K562 (cell line): Measurements from ENCODE around the gene STMP1. TPM values are rescaled to one million over a fixed set of nuclear protein-coding genes. Genes with fewer than 3 reads are reported as not detected.

Source experiments
- ASH1L ChIP-seq: fragments of 450-650 bp; IDR thresholded peaks from 2 replicates; pipeline ENCODE4 v1.6.1; 2018; ENCODE audit warnings: borderline replicate concordance, mild to moderate bottlenecking, low read depth; ENCODE audit not compliant: partially characterized antibody
- ATF3 ChIP-seq, 2 experiments: fragments of 450-650 bp in 1 of 2; sonication (generic) in 1 of 2; formaldehyde crosslinking in 1 of 2; IDR thresholded peaks in 1 of 2; conservative IDR thresholded peaks in 1 of 2; 2 replicates each; pipeline versions ENCODE4 v1.6.1 to v1.8.1; 2016 to 2023; ENCODE audit warnings: mild to moderate bottlenecking in 2 of 2, moderate library complexity in 2 of 2, inconsistent platforms in 1 of 2, missing genetic modification reagents in 1 of 2
- CCAR2 ChIP-seq: fragments of 200-400 bp; formaldehyde crosslinking; IDR thresholded peaks from 2 replicates; pipeline ENCODE4 v1.6.1; 2017; ENCODE audit warnings: mild to moderate bottlenecking, low read depth, low read length
- GTF2E2 ChIP-seq: fragments of 200-800 bp; sonication (Bioruptor generic); IDR thresholded peaks from 2 replicates; pipeline ENCODE4 v1.6.1; 2016; ENCODE audit warnings: missing genetic modification characterization, missing compliant biosample characterization
- KAT2B ChIP-seq: IDR thresholded peaks from one replicate; pipeline ENCODE4 v1.6.1; 2012; ENCODE audit warnings: low read depth, mild to moderate bottlenecking, control low read depth, inconsistent platforms, low read length, moderate library complexity
- KAT8 ChIP-seq: fragments of 450-650 bp; IDR thresholded peaks from 2 replicates; pipeline ENCODE4 v1.6.1; 2016; ENCODE audit warnings: low read depth, mild to moderate bottlenecking
- KLF16 ChIP-seq: IDR thresholded peaks from 2 replicates; pipeline ENCODE4 v1.6.1; 2016; ENCODE audit warnings: antibody characterized with exemption
- LCOR ChIP-seq: sonication (generic); formaldehyde crosslinking; IDR thresholded peaks from 2 replicates; pipeline ENCODE4 v1.8.0; 2022; ENCODE audit warnings: mild to moderate bottlenecking, missing genetic modification reagents
- NFIC ChIP-seq: fragments of 450-650 bp; IDR thresholded peaks from 2 replicates; pipeline ENCODE4 v1.6.1; 2017; ENCODE audit warnings: mild to moderate bottlenecking, inconsistent platforms
- NR0B1 ChIP-seq: fragments of 450-650 bp; IDR thresholded peaks from one replicate; pipeline ENCODE4 v1.6.1; 2018; ENCODE audit warnings: mild to moderate bottlenecking, moderate library complexity; ENCODE audit not compliant: partially characterized antibody
- PHF20 ChIP-seq: fragments of 450-650 bp; IDR thresholded peaks from 2 replicates; pipeline ENCODE4 v1.6.1; 2018; ENCODE audit not compliant: partially characterized antibody
- POLR2A ChIP-seq: fragments of 450-650 bp; conservative IDR thresholded peaks from 2 replicates; pipeline ENCODE4 v1.6.1; 2016
- SAP30 ChIP-seq: fragments of 200-600 bp; sonication (generic); IDR thresholded peaks from 2 replicates; pipeline ENCODE4 v1.6.1; 2012; ENCODE audit warnings: borderline replicate concordance, low read depth, mild to moderate bottlenecking, moderate library complexity, low read length, control low read depth, inconsistent platforms; ENCODE audit not compliant: insufficient read depth, poor library complexity, severe bottlenecking
- TSHZ1 ChIP-seq: fragments of 250-450 bp; sonication (Bioruptor Pico); IDR thresholded peaks from 2 replicates; pipeline ENCODE4 v1.4.0; 2020; ENCODE audit warnings: mild to moderate bottlenecking, moderate library complexity
- USF1 ChIP-seq: sonication (generic); formaldehyde crosslinking; IDR thresholded peaks from 2 replicates; pipeline ENCODE4 v1.9.0; 2022; ENCODE audit warnings: mild to moderate bottlenecking, missing genetic modification reagents
- ZBTB34 ChIP-seq: fragments of 250-450 bp; sonication (Bioruptor Pico); IDR thresholded peaks from 2 replicates; pipeline ENCODE4 v1.8.0; 2021; ENCODE audit warnings: mild to moderate bottlenecking, moderate library complexity
- ZFP30 ChIP-seq: fragments of 250-450 bp; sonication (Bioruptor Pico); IDR thresholded peaks from 2 replicates; pipeline ENCODE4 v1.8.0; 2022; ENCODE audit warnings: moderate library complexity, mild to moderate bottlenecking, inconsistent platforms, borderline replicate concordance
- ZKSCAN1 ChIP-seq: fragments of 150-350 bp; IDR thresholded peaks from 2 replicates; pipeline ENCODE4 v1.6.1; 2016; ENCODE audit warnings: low read depth, low read length
- ZNF134 ChIP-seq: fragments of 250-450 bp; sonication (Bioruptor Pico); conservative IDR thresholded peaks from 2 replicates; pipeline ENCODE4 v1.4.0; 2020
- ZNF316 ChIP-seq: fragments of 450-650 bp; IDR thresholded peaks from 2 replicates; pipeline ENCODE4 v1.6.1; 2016
- ZNF780A ChIP-seq: fragments of 250-450 bp; sonication (Bioruptor Pico); IDR thresholded peaks from 2 replicates; pipeline ENCODE4 v1.5.0; 2021; ENCODE audit warnings: mild to moderate bottlenecking
- ZNF830 ChIP-seq: fragments of 250-450 bp; sonication (Bioruptor Pico); IDR thresholded peaks from 2 replicates; pipeline ENCODE4 v1.5.0; 2021; ENCODE audit warnings: mild to moderate bottlenecking
- ZZZ3 ChIP-seq: fragments of 450-650 bp; IDR thresholded peaks from 2 replicates; pipeline ENCODE4 v1.6.1; 2016; ENCODE audit warnings: antibody characterized with exemption, mild to moderate bottlenecking, moderate library complexity
- polyA plus RNA-seq, 8 experiments: library from polyadenylated mRNA; depleted of rRNA in 4 of 8; stranded (reverse) in 5 of 8; unstranded in 3 of 8; fragments of >200 nt; fragmentation: Nextera tagmentation in 2 of 8; fragmentation: Illumina TruSeq in 1 of 8; extraction: Ambion mirVana in 2 of 8; extraction: Trizol in 1 of 8; gene quantifications; 2 replicates each; pipeline versions ENCODE4 v1.2.1 to v1.2.3, GENCODE V29; 2011 to 2014; ENCODE audit warnings: inconsistent platforms in 1 of 8, missing spikeins in 1 of 8
- total RNA-seq, 7 experiments: library from RNA; depleted of rRNA in 6 of 7; stranded (reverse); fragments of >200 nt in 6 of 7; fragmentation: Illumina TruSeq in 2 of 7; extraction: Trizol in 2 of 7; gene quantifications; 2 replicates each; pipeline versions ENCODE4 v1.2.1 to v1.2.3, GENCODE V29; 2011 to 2021; ENCODE audit warnings: low replicate concordance in 1 of 7

STMP1 gene
- total and polyA plus RNA-seq, 9 of the 15 experiments (the other 6 are each of a cell fraction or from before 2014, with no cell fraction given), result 10.6 to 249 (median 56.8) TPM

GRCh38 chr7:135662123-135662372 lies 266 bp upstream of the STMP1 start (continued):
- TF ChIP-seq ZZZ3, result peak; percentile 89
- TF ChIP-seq NR0B1, result no peak
- TF ChIP-seq ZFP30 (CRISPR knock-in tag), result no peak
- TF ChIP-seq CCAR2, result no peak
- TF ChIP-seq SAP30, result no peak
- TF ChIP-seq ATF3 (IDR thresholded peaks at IDR 0.05), result no peak
- TF ChIP-seq ATF3 (CRISPR knock-in tag; conservative IDR thresholded peaks at IDR 0.05), result no peak
- 0 out of 2 replicates have a peak, but pooled peaks have one; percentile 1 for TF ChIP-seq ZNF134
- 0 out of 2 replicates have a peak, but pooled peaks have one; percentile 34 for TF ChIP-seq ZNF780A
- no peak for TF ChIP-seq ZNF830
- no peak; the same call in 1 of the 2 replicates for TF ChIP-seq ZKSCAN1
- 0 out of 2 replicates have a peak, but pooled peaks have one; percentile 6 for TF ChIP-seq TSHZ1 (CRISPR knock-in tag)
- no peak for TF ChIP-seq KAT8
- no peak for TF ChIP-seq KLF16
- 0 out of 2 replicates have a peak, but pooled peaks have one; percentile 68 for TF ChIP-seq ZBTB34
- no peak for TF ChIP-seq NFIC
- no peak; the same call in 1 of the 2 replicates for TF ChIP-seq GTF2E2
- no peak for TF ChIP-seq ASH1L
- TF ChIP-seq PHF20, result no peak
- TF ChIP-seq USF1, result no peak
- TF ChIP-seq ZNF316, result no peak
- no peak for TF ChIP-seq LCOR (CRISPR knock-in tag)
- TF ChIP-seq POLR2A, result no peak
- TF ChIP-seq KAT2B, result peak; percentile 88
